ENCODE results near the gene CUL9.

GRCh38 chr6:43268355-43268700 lies 86.3 kb downstream of the CUL9 start:
- TF ChIP-seq CTCF (IDR thresholded peaks at IDR 0.05) (no peak), POLR2A (IDR thresholded peaks at IDR 0.05) (no peak)
